Left lung (tissue), 10 donors: ENCODE measurements around the gene KIF3B. TPM values are rescaled to one million over a fixed set of nuclear protein-coding genes. Genes with fewer than 3 reads are reported as not detected.
"Not testable (repeated sequence)": the region's sequence is repeated elsewhere in the genome, so short reads cannot be mapped to it uniquely, and the experiment has no call there.

Source experiments
- ATAC-seq: fragments of 200-7000 bp; cut with Tn5 transposase; one replicate; pipeline ENCODE4 v1.9.1; 2020; ENCODE audit warnings: moderate library complexity
- DNase-seq, 4 donors: peaks; one replicate each; pipeline ENCODE4 v3.0.0-alpha.2; 2013 to 2020
- H3K27ac ChIP-seq, 2 donors: fragments of 200-600 bp; sonication (generic) in 1 of 2; one replicate each; pipeline versions ENCODE4 v1.5.0 to v1.8.0; 2020 to 2021
- H3K27me3 ChIP-seq, 2 donors: fragments of 200-600 bp; sonication (generic) in 1 of 2; one replicate each; pipeline versions ENCODE4 v1.5.0 to v1.8.0; 2020 to 2021
- H3K36me3 ChIP-seq, 2 donors: fragments of 200-600 bp; sonication (generic) in 1 of 2; one replicate each; pipeline versions ENCODE4 v1.5.0 to v1.8.0; 2020 to 2021
- H3K4me1 ChIP-seq, 2 donors: fragments of 200-600 bp; one replicate each; pipeline ENCODE4 v1.8.0; 2021
- H3K4me3 ChIP-seq, 2 donors: fragments of 200-600 bp; sonication (generic) in 1 of 2; one replicate each; pipeline versions ENCODE4 v1.5.0 to v1.8.0; 2020 to 2021; ENCODE audit warnings: mild to moderate bottlenecking in 1 of 2
- H3K9me3 ChIP-seq, 2 donors: fragments of 200-600 bp; sonication (generic) in 1 of 2; one replicate each; pipeline versions ENCODE4 v1.5.0 to v1.8.0; 2020 to 2021
- CTCF ChIP-seq, 2 donors: fragments of 200-600 bp; sonication (generic) in 1 of 2; IDR thresholded peaks; one replicate each; pipeline versions ENCODE4 v1.5.0 to v1.8.0; 2021; ENCODE audit warnings: antibody characterized with exemption in 2 of 2
- intact Hi-C, 2 donors: fragments of 100-400 bp; cut with DNase I; formaldehyde crosslinking; loops; one replicate each; pipeline versions ENCODE4 v1.11.2 to v1.14.2; 2022
- polyA plus RNA-seq, 6 donors: library from polyadenylated mRNA; unstranded; fragments of 120-200 nt; gene quantifications; one replicate each; pipeline ENCODE4 v1.2.1, GENCODE V29; 2013; ENCODE audit not compliant: insufficient read length in 6 of 6
- total RNA-seq, 2 donors: library from RNA; stranded (reverse); fragmentation: NEBNext Ultra II Directional; extraction: Animal tissue kit (Norgen Biotek cat#: 25700); gene quantifications; one replicate each; pipeline ENCODE4 v1.2.1, GENCODE V29; 2021
- donor health status: DM: no; HTN: yes; CAD: no.
- donor health status: DM: no; HTN: no; CAD: no.

Gene KIF3B
- total and polyA plus RNA-seq, 8 donors: 22.9 to 34.6 (median 27.6) TPM

- Histone ChIP-seq H3K27ac (no peak overlapping the region), H3K27me3 (no peaks in the 10 kb centered on the region), H3K9me3 (no peaks in the 10 kb centered on the region), H3K4me1 (peaks cover 4 to 26% of the 10 kb centered on the region in 2 donors), H3K36me3 (no peaks in the 10 kb centered on the region), H3K4me3 (no peak overlapping the region)
- TF ChIP-seq CTCF (IDR thresholded peaks at IDR 0.05): no peak
- DNase-seq (no peak), ATAC-seq (no peak)
- intact Hi-C loops: no loop called here
These were observed 77.4 kb downstream of the KIF3B start for GRCh38 chr20:32354592-32355416.

- Histone ChIP-seq H3K27ac (peak overlapping the region in 1 of 2 donors; percentile 96), H3K36me3 (no peaks in the 10 kb centered on the region), H3K27me3 (no peaks in the 10 kb centered on the region), H3K9me3 (no peaks in the 10 kb centered on the region), H3K4me1 (peaks cover 4 to 33% of the 10 kb centered on the region in 2 donors), H3K4me3 (no peak overlapping the region)
- no peak for TF ChIP-seq CTCF (IDR thresholded peaks at IDR 0.05)
- DNase-seq (no peak), ATAC-seq (no peak)
- intact Hi-C loops: no loop called here
These were observed 78.0 kb downstream of the KIF3B start for GRCh38 chr20:32355417-32355841.

GRCh38 chr20:32355907-32356621 is 78.6 kb downstream of the KIF3B start:
- Histone ChIP-seq H3K27ac (peak overlapping the region; percentile 95 to 96), H3K4me1 (peaks cover 4 to 39% of the 10 kb centered on the region in 2 donors)
- DNase-seq, ATAC-seq, H3K36me3 ChIP-seq, H3K27me3 ChIP-seq, H3K4me3 ChIP-seq, H3K9me3 ChIP-seq, intact Hi-C loops: not testable (repeated sequence)

GRCh38 chr20:32356622-32357374 is 79.3 kb downstream of the KIF3B start:
- Histone ChIP-seq H3K27me3 (no peaks in the 10 kb centered on the region), H3K36me3 (no peaks in the 10 kb centered on the region), H3K4me1 (peaks cover 4 to 45% of the 10 kb centered on the region in 2 donors), H3K4me3 (peak overlapping the region; percentile 61 to 93), H3K9me3 (no peaks in the 10 kb centered on the region), H3K27ac (peak overlapping the region; percentile 95 to 96)
- no peak for TF ChIP-seq CTCF (IDR thresholded peaks at IDR 0.05)
- ATAC-seq: no peak
- intact Hi-C loops: no loop called here
- peak in 2 of 4 donors; percentile 23 to 37 for DNase-seq

GRCh38 chr20:32357375-32357868 is 80.0 kb downstream of the KIF3B start:
- Histone ChIP-seq H3K27ac (peak overlapping the region; percentile 95 to 96), H3K27me3 (no peaks in the 10 kb centered on the region), H3K9me3 (no peaks in the 10 kb centered on the region), H3K36me3 (no peaks in the 10 kb centered on the region), H3K4me3 (peak overlapping the region; percentile 61 to 93), H3K4me1 (peaks cover 7 to 51% of the 10 kb centered on the region in 2 donors)
- intact Hi-C loops: no loop called here
- TF ChIP-seq CTCF (IDR thresholded peaks at IDR 0.05): no peak
- ATAC-seq (peak; percentile 37), DNase-seq (peak in 2 of 4 donors; percentile 9 to 39)
